CD4-positive, alpha-beta T cell (primary cell): ENCODE measurements around the gene BOK. TPM values are rescaled to one million over a fixed set of nuclear protein-coding genes. Genes with fewer than 3 reads are reported as not detected.

ENCODE experiments used
- ATAC-seq: fragments of 200-7000 bp; cut with Tn5 transposase; one replicate; pipeline ENCODE4 v1.10.0; 2022; ENCODE audit warnings: mild to moderate bottlenecking; ENCODE audit not compliant: poor library complexity
- CTCF ChIA-PET: fragments of 350-600 bp; sonication (Branson Sonifier 250); formaldehyde crosslinking; loops from one replicate; lab custom pipeline; 2021; ENCODE audit warnings: antibody characterized with exemption, inconsistent platforms; lab: Charles Lee
- POLR2A ChIA-PET: fragments of 350-600 bp; sonication (Branson Sonifier 250); formaldehyde crosslinking; loops from one replicate; lab custom pipeline; 2021; ENCODE audit warnings: antibody characterized with exemption, inconsistent platforms; lab: Charles Lee
- DNase-seq, 14 experiments: peaks; one replicate each; pipeline ENCODE4 v3.0.0-alpha.2; 2013 to 2020; ENCODE audit warnings: mixed read lengths in 2 of 14
- H3K27ac ChIP-seq, 2 donors: one replicate each; pipeline versions ENCODE4 v1.5.1 to v1.7.0; 2013; ENCODE audit warnings: low read length in 2 of 2, low read depth in 1 of 2, mild to moderate bottlenecking in 1 of 2
- H3K27me3 ChIP-seq, 2 experiments: 1 replicate in 1 of 2; 2 replicates in 1 of 2; pipeline versions ENCODE4 v1.6.1 to v1.7.0; 2013; ENCODE audit warnings: low read length in 2 of 2, control low read depth in 1 of 2, mild to moderate bottlenecking in 1 of 2, moderate library complexity in 1 of 2; ENCODE audit not compliant: insufficient read depth in 2 of 2, control insufficient read depth in 1 of 2
- H3K36me3 ChIP-seq: one replicate; pipeline ENCODE4 v1.6.1; 2013; ENCODE audit warnings: low read length, control low read depth; ENCODE audit not compliant: insufficient read depth
- H3K4me1 ChIP-seq: one replicate; pipeline ENCODE4 v1.6.1; 2013; ENCODE audit warnings: low read length, control low read depth; ENCODE audit not compliant: insufficient read depth
- H3K4me3 ChIP-seq: one replicate; pipeline ENCODE4 v1.5.1; 2013; ENCODE audit warnings: mild to moderate bottlenecking, low read length, moderate library complexity
- H3K9me3 ChIP-seq, 2 experiments: 1 replicate in 1 of 2; 2 replicates in 1 of 2; pipeline versions ENCODE4 v1.6.1 to v1.7.0; 2013; ENCODE audit warnings: low read length in 2 of 2, mild to moderate bottlenecking in 2 of 2, control low read depth in 1 of 2, moderate library complexity in 1 of 2; ENCODE audit not compliant: control insufficient read depth in 1 of 2, insufficient read depth in 1 of 2
- H3K27ac Mint-ChIP-seq: one replicate; pipeline ENCODE4 v1.8.0; 2020; ENCODE audit warnings: mixed read lengths
- H3K27me3 Mint-ChIP-seq: one replicate; pipeline ENCODE4 v1.8.0; 2021; ENCODE audit warnings: mixed read lengths
- H3K36me3 Mint-ChIP-seq: one replicate; pipeline ENCODE4 v1.8.0; 2021; ENCODE audit warnings: low read depth, mixed read lengths
- H3K4me1 Mint-ChIP-seq: one replicate; pipeline ENCODE4 v1.8.0; 2021; ENCODE audit warnings: low read depth, mixed read lengths
- H3K4me3 Mint-ChIP-seq: one replicate; pipeline ENCODE4 v1.8.0; 2020; ENCODE audit warnings: mild to moderate bottlenecking, mixed read lengths
- H3K9me3 Mint-ChIP-seq: one replicate; pipeline ENCODE4 v1.8.0; 2020; ENCODE audit warnings: mixed read lengths
- CTCF ChIP-seq: fragments of 200-600 bp; IDR thresholded peaks from one replicate; pipeline ENCODE4 v1.8.0; 2022; ENCODE audit warnings: antibody characterized with exemption, mild to moderate bottlenecking
- intact Hi-C, 2 experiments: fragments of 100-400 bp; cut with DNase I in 1 of 2; cut with micrococcal nuclease in 1 of 2; formaldehyde crosslinking; loops; one replicate each; pipeline versions ENCODE4 v1.15.1 to v1.9.0; 2023 to 2025; cut with DNase I, micrococcal nuclease
- polyA plus RNA-seq, 2 donors: library from polyadenylated mRNA; unstranded; fragments of 120-200 nt; gene quantifications; one replicate each; pipeline ENCODE4 v1.2.1, GENCODE V29; 2013
- total RNA-seq, 174 experiments: library from RNA in 2 of 174; stranded (reverse) in 2 of 174; gene quantifications; one replicate each; pipeline ENCODE4 v1.2.3 and lab custom pipeline; 2021 to 2026

Gene BOK
- total RNA-seq (not detected), total RNA-seq (lab: John Stamatoyannopoulos, UW) (0 to 0.44 (median 0.06) reads per million in 172 experiments)
- 0.25 TPM for polyA plus RNA-seq (2013, experiment 1 of 2)
- polyA plus RNA-seq (2013, experiment 2 of 2) = 1.7 TPM

GRCh38 chr2:241558532-241559322, at the start of gene BOK:
TSS of gene BOK (plus strand) at chr2:241558745. CDS start at chr2:241559484, 739 bp downstream.
- Histone ChIP-seq H3K4me1 (peaks cover 12% of the 10 kb centered on the region), H3K27ac (no peak within 1 kb of the TSS), H3K9me3 (peaks cover 12 to 19% of the 10 kb centered on the region in 2 experiments), H3K27me3 (peaks cover 17 to 38% of the 10 kb centered on the region in 2 experiments), H3K4me3 (peak within 1 kb of the TSS; percentile 16), H3K36me3 (no peaks in the 10 kb centered on the region)
- DNase-seq (no peak), ATAC-seq (no peak)
- intact Hi-C loops = no loop called here
- no peak within 1 kb of the TSS for H3K27ac Mint-ChIP-seq
- POLR2A ChIA-PET = interaction anchor here (0.6 kb wide), 1 partner anchor 103 kb away, joined by 3 read pairs; no protein-coding TSS in a partner anchor
- peaks cover 46% of the 10 kb centered on the region for H3K27me3 Mint-ChIP-seq
- H3K4me1 Mint-ChIP-seq = peaks cover 15% of the 10 kb centered on the region
- CTCF ChIA-PET = no interaction called here
- TF ChIP-seq CTCF = no peak
- H3K4me3 Mint-ChIP-seq = peak within 1 kb of the TSS; percentile 62
- peaks cover 11% of the 10 kb centered on the region for H3K9me3 Mint-ChIP-seq
- peaks cover 4% of the 10 kb centered on the region for H3K36me3 Mint-ChIP-seq

GRCh38 chr2:241509155-241509784, 49.3 kb upstream of the BOK start:
- Histone ChIP-seq H3K36me3 (no peaks in the 10 kb centered on the region), H3K4me1 (peaks cover 30% of the 10 kb centered on the region), H3K27ac (peak overlapping the region; percentile 18 to 77), H3K9me3 (no peaks in the 10 kb centered on the region), H3K27me3 (no peaks in the 10 kb centered on the region), H3K4me3 (peak overlapping the region; percentile 63)
- no peak for TF ChIP-seq CTCF
- H3K27me3 Mint-ChIP-seq = no peaks in the 10 kb centered on the region
- no peaks in the 10 kb centered on the region for H3K9me3 Mint-ChIP-seq
- ChIA-PET POLR2A (interaction anchor here (1.1 kb wide), 1 partner anchor 66 kb away, joined by 4 read pairs; no protein-coding TSS in a partner anchor), CTCF (no interaction called here)
- no peaks in the 10 kb centered on the region for H3K36me3 Mint-ChIP-seq
- peak in 1 of 14 experiments; percentile 42 for DNase-seq
- peaks cover 15% of the 10 kb centered on the region for H3K4me1 Mint-ChIP-seq
- no peak for ATAC-seq
- H3K27ac Mint-ChIP-seq = peak overlapping the region; percentile 78
- intact Hi-C loops = loop anchor here (2.0 to 10.0 kb wide), 10 partner anchors 66 to 924 kb away; partner anchors contain the start of genes D2HGDH (in 1 of the 2), FARP2 (in 1 of the 2), HDLBP (in 1 of the 2) and PPP1R7 (in 1 of the 2)
- H3K4me3 Mint-ChIP-seq = peak overlapping the region; percentile 94

- DNase-seq = no peak
- H3K27me3 Mint-ChIP-seq = no peaks in the 10 kb centered on the region
- Histone ChIP-seq H3K4me3 (no peak overlapping the region), H3K27me3 (no peaks in the 10 kb centered on the region), H3K27ac (no peak overlapping the region), H3K9me3 (no peaks in the 10 kb centered on the region), H3K36me3 (no peaks in the 10 kb centered on the region), H3K4me1 (peaks cover 25% of the 10 kb centered on the region)
- ChIA-PET POLR2A (no interaction called here), CTCF (no interaction called here)
- H3K36me3 Mint-ChIP-seq = no peaks in the 10 kb centered on the region
- no peaks in the 10 kb centered on the region for H3K9me3 Mint-ChIP-seq
- H3K4me3 Mint-ChIP-seq = peak overlapping the region; percentile 45
- H3K4me1 Mint-ChIP-seq = peaks cover 15% of the 10 kb centered on the region
- no peak for ATAC-seq
- no peak for TF ChIP-seq CTCF
- intact Hi-C loops = no loop called here
- H3K27ac Mint-ChIP-seq = no peak overlapping the region
Observed at GRCh38 chr2:241511091-241511741, 47.3 kb upstream of the BOK start.
